GM12878 (cell line): ENCODE results near the gene ABHD8. TPM values are rescaled to one million over a fixed set of nuclear protein-coding genes. Genes with fewer than 3 reads are reported as not detected.

Source experiments
- BCL11A ChIP-seq: IDR thresholded peaks from 2 replicates; pipeline ENCODE4 v1.6.1; 2011; ENCODE audit warnings: low read depth, low read length
- BRCA1 ChIP-seq: IDR thresholded peaks from 2 replicates; pipeline ENCODE4 v1.6.1; 2011; ENCODE audit warnings: low read depth, low read length, improper control_type of control experiment
- CHD1 ChIP-seq: IDR thresholded peaks from 2 replicates; pipeline ENCODE4 v1.6.1; 2012; ENCODE audit warnings: low read depth, low read length, improper control_type of control experiment
- ELK1 ChIP-seq: IDR thresholded peaks from 2 replicates; pipeline ENCODE4 v1.6.1; 2012; ENCODE audit warnings: low read depth, low read length, improper control_type of control experiment
- ETV6 ChIP-seq, 2 experiments: fragments of 450-650 bp in 1 of 2; IDR thresholded peaks in 1 of 2; conservative IDR thresholded peaks in 1 of 2; 2 replicates each; pipeline ENCODE4 v1.6.1; 2014; ENCODE audit warnings: antibody characterized with exemption in 1 of 2, borderline replicate concordance in 1 of 2, low read depth in 1 of 2, mild to moderate bottlenecking in 1 of 2, moderate library complexity in 1 of 2
- FOXM1 ChIP-seq: IDR thresholded peaks from 2 replicates; pipeline ENCODE4 v1.6.1; 2012; ENCODE audit warnings: low read depth, mild to moderate bottlenecking, inconsistent platforms, low read length, moderate library complexity
- HDGF ChIP-seq: fragments of 450-650 bp; IDR thresholded peaks from 2 replicates; pipeline ENCODE4 v1.6.1; 2016; ENCODE audit warnings: antibody characterized with exemption
- IRF4 ChIP-seq: IDR thresholded peaks from 2 replicates; pipeline ENCODE4 v1.6.1; 2011; ENCODE audit warnings: low read depth, low read length
- JUNB ChIP-seq: IDR thresholded peaks from 2 replicates; pipeline ENCODE4 v1.6.1; 2016; ENCODE audit warnings: antibody characterized with exemption, mild to moderate bottlenecking
- NFXL1 ChIP-seq: fragments of 450-650 bp; IDR thresholded peaks from 2 replicates; pipeline ENCODE4 v1.6.1; 2017; ENCODE audit warnings: antibody characterized with exemption, mild to moderate bottlenecking, borderline replicate concordance
- PAX5 ChIP-seq: IDR thresholded peaks from 2 replicates; pipeline ENCODE4 v1.6.1; 2011; ENCODE audit warnings: low read depth, low read length, borderline replicate concordance
- POLR2A ChIP-seq: IDR thresholded peaks from 2 replicates; pipeline ENCODE4 v1.6.1; 2011; ENCODE audit warnings: low read depth, mild to moderate bottlenecking, low read length
- RAD51 ChIP-seq: fragments of 450-650 bp; IDR thresholded peaks from 2 replicates; pipeline ENCODE4 v1.6.1; 2016; ENCODE audit warnings: moderate library complexity, mild to moderate bottlenecking, inconsistent platforms
- RUNX3 ChIP-seq: IDR thresholded peaks from 2 replicates; pipeline ENCODE4 v1.6.1; 2012; ENCODE audit warnings: low read length, inconsistent platforms
- SIN3A ChIP-seq: IDR thresholded peaks from 2 replicates; pipeline ENCODE4 v1.6.1; 2012; ENCODE audit warnings: low read depth, low read length, improper control_type of control experiment
- SMARCA5 ChIP-seq: fragments of 450-650 bp; IDR thresholded peaks from 2 replicates; pipeline ENCODE4 v1.6.1; 2017; ENCODE audit warnings: mild to moderate bottlenecking
- STAT3 ChIP-seq: IDR thresholded peaks from 2 replicates; pipeline ENCODE4 v1.6.1; 2011; ENCODE audit warnings: low read depth, low read length, improper control_type of control experiment
- TCF3 ChIP-seq: IDR thresholded peaks from 2 replicates; pipeline ENCODE4 v1.6.1; 2012; ENCODE audit warnings: low read depth, mild to moderate bottlenecking, low read length, borderline replicate concordance; ENCODE audit not compliant: insufficient read depth
- ZNF274 ChIP-seq: IDR thresholded peaks from one replicate; pipeline ENCODE4 v1.8.0; 2011; ENCODE audit not compliant: insufficient read length, insufficient read depth
- ZNF592 ChIP-seq: fragments of 450-650 bp; IDR thresholded peaks from 2 replicates; pipeline ENCODE4 v1.6.1; 2017; ENCODE audit warnings: mild to moderate bottlenecking, moderate library complexity
- ZSCAN29 ChIP-seq: fragments of 450-650 bp; IDR thresholded peaks from 2 replicates; pipeline ENCODE4 v1.6.1; 2017; ENCODE audit warnings: mild to moderate bottlenecking, moderate library complexity
- polyA plus RNA-seq, 11 experiments: library from polyadenylated mRNA; depleted of rRNA in 4 of 11; unstranded in 6 of 11; stranded (reverse) in 5 of 11; fragments of >200 nt; fragmentation: Nextera tagmentation in 4 of 11; fragmentation: Illumina TruSeq in 1 of 11; extraction: Ambion mirVana in 4 of 11; extraction: Trizol in 1 of 11; gene quantifications; 1 replicate in 1 of 11; 2 replicates in 10 of 11; pipeline versions ENCODE4 v1.2.1 to v1.2.3, GENCODE V29; 2011 to 2016; ENCODE audit warnings: inconsistent platforms in 2 of 11, missing spikeins in 2 of 11, low read depth in 1 of 11
- total RNA-seq, 4 experiments: library from RNA; depleted of rRNA in 3 of 4; stranded (reverse); fragments of >200 nt in 3 of 4; fragmentation: Illumina TruSeq in 1 of 4; extraction: Trizol in 1 of 4; gene quantifications; 2 replicates each; pipeline versions ENCODE4 v1.2.1 to v1.2.3, GENCODE V29; 2013 to 2021
- TF ChIP-seq, protein P1 (sequence below): fragments of 450-650 bp; IDR thresholded peaks from 2 replicates; pipeline ENCODE4 v1.6.1; 2018; ENCODE audit warnings: mild to moderate bottlenecking, low read depth, moderate library complexity; ENCODE audit not compliant: partially characterized antibody
- TF ChIP-seq, protein P2 (sequence below): fragments of 450-650 bp; IDR thresholded peaks from 2 replicates; pipeline ENCODE4 v1.6.1; 2017; ENCODE audit warnings: mild to moderate bottlenecking

The ABHD8 gene
- total and polyA plus RNA-seq, 10 of the 15 experiments (the other 5 are each of a cell fraction or from before 2014, with no cell fraction given) = 0.03 to 12.5 (median 6.0) TPM

GRCh38 chr19:17282488-17283125 is 20.6 kb downstream of the ABHD8 start (continued):
- TF ChIP-seq, protein P1, sequence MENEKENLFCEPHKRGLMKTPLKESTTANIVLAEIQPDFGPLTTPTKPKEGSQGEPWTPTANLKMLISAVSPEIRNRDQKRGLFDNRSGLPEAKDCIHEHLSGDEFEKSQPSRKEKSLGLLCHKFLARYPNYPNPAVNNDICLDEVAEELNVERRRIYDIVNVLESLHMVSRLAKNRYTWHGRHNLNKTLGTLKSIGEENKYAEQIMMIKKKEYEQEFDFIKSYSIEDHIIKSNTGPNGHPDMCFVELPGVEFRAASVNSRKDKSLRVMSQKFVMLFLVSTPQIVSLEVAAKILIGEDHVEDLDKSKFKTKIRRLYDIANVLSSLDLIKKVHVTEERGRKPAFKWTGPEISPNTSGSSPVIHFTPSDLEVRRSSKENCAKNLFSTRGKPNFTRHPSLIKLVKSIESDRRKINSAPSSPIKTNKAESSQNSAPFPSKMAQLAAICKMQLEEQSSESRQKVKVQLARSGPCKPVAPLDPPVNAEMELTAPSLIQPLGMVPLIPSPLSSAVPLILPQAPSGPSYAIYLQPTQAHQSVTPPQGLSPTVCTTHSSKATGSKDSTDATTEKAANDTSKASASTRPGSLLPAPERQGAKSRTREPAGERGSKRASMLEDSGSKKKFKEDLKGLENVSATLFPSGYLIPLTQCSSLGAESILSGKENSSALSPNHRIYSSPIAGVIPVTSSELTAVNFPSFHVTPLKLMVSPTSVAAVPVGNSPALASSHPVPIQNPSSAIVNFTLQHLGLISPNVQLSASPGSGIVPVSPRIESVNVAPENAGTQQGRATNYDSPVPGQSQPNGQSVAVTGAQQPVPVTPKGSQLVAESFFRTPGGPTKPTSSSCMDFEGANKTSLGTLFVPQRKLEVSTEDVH = no peak
- TF ChIP-seq NFXL1 = no peak
- TF ChIP-seq SMARCA5 = peak; percentile 92; the same call in 1 of the 2 replicates
- no peak for TF ChIP-seq ETV6 (conservative IDR thresholded peaks at IDR 0.05 in 1 of 2, IDR thresholded peaks at IDR 0.05 in 1 of 2; ENCODE audit: borderline replicate concordance in 1 of 2, low read depth in 1 of 2)
- no peak for TF ChIP-seq FOXM1
- TF ChIP-seq HDGF = 0 out of 2 replicates have a peak, but pooled peaks have one; percentile 16
- TF ChIP-seq SIN3A = 0 out of 2 replicates have a peak, but pooled peaks have one; percentile 42
- no peak for TF ChIP-seq BCL11A
- TF ChIP-seq CHD1 = no peak
- 0 out of 2 replicates have a peak, but pooled peaks have one; percentile 14 for TF ChIP-seq IRF4
- TF ChIP-seq ZNF592 = no peak
- peak; percentile 23; the same call in 1 of the 2 replicates for TF ChIP-seq RUNX3
- TF ChIP-seq ELK1 = no peak
- TF ChIP-seq TCF3 = no peak
- no peak for TF ChIP-seq ZSCAN29
- peak; percentile 58 for TF ChIP-seq POLR2A
- TF ChIP-seq JUNB = no peak
- no peak for TF ChIP-seq STAT3
- no peak for TF ChIP-seq ZNF274
- TF ChIP-seq PAX5 = no peak
- no peak for TF ChIP-seq BRCA1
- TF ChIP-seq RAD51 = no peak
- TF ChIP-seq, protein P2, sequence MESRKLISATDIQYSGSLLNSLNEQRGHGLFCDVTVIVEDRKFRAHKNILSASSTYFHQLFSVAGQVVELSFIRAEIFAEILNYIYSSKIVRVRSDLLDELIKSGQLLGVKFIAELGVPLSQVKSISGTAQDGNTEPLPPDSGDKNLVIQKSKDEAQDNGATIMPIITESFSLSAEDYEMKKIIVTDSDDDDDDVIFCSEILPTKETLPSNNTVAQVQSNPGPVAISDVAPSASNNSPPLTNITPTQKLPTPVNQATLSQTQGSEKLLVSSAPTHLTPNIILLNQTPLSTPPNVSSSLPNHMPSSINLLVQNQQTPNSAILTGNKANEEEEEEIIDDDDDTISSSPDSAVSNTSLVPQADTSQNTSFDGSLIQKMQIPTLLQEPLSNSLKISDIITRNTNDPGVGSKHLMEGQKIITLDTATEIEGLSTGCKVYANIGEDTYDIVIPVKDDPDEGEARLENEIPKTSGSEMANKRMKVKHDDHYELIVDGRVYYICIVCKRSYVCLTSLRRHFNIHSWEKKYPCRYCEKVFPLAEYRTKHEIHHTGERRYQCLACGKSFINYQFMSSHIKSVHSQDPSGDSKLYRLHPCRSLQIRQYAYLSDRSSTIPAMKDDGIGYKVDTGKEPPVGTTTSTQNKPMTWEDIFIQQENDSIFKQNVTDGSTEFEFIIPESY = no peak
